GM18867 (cell line): ENCODE data around the gene CD28.
"Not testable (repeated sequence)": the region's sequence is repeated elsewhere in the genome, so short reads cannot be mapped to it uniquely, and the experiment has no call there.

Experiments used
- ATAC-seq: cut with Tn5 transposase; IDR thresholded peaks from one replicate; pipeline ENCODE4 v1.9.1; 2021; ENCODE audit warnings: mild to moderate bottlenecking, moderate library complexity; ENCODE audit not compliant: unreplicated experiment

The CD28 gene

GRCh38 chr2:203743441-203743981 lies 37.1 kb downstream of the CD28 start:
- ATAC-seq: no peak

GRCh38 chr2:203744091-203744490 lies 37.7 kb downstream of the CD28 start:
- ATAC-seq: no peak

DNA sequence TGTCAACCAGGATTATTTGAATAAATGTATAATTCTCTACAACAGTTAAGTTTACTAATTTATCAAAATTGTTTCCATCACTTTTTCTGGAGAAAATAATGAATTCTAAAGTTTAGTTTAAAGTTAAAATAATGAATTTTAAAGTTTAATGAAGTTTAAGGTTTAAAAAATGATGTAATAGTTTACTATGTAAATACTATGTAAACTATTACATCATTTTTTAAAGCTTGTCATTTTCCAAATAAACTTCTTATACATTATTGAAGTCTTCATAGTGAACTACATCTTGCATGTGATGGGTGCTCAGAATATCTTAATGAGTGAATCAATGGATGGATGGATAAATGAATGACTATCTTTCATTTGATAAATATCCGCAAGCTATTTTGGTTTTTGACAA lies 38.8 kb downstream of the CD28 start:
- ATAC-seq: no peak

GRCh38 chr2:203748331-203749126 lies 42.1 kb downstream of the CD28 start:
- no peak for ATAC-seq

DNA sequence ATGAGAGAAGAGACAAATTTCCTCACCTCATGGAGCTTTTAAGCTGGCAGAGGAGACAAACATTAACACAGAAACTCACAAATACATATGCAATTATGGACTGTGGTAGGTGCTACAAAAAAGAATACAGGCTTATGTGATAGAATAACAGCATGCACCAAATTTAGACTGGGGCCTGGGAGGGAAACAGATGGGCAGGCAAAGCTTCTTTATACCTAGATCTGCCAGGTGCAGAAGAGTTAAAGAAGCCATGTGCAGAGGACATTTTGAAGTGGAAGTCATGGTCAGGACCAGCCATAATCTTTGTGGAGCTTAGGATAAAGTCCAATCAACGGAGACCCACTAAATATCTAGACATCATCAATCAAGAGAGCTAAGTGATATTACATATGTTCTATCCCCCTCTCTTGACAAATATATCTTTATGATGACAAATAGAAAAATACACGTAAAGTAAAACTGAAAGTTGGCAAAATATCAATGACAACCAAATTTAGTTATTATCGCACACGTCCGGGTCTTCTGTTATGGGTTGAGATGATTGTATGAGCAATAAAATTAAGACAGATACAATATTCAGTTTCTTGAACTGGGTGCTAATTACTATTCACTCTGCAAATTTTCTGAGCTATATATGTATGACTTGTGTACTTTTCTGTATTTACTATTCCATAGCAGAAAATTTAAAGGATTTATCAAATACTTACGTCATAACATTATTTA lies 44.1 kb downstream of the CD28 start:
- no peak for ATAC-seq

DNA sequence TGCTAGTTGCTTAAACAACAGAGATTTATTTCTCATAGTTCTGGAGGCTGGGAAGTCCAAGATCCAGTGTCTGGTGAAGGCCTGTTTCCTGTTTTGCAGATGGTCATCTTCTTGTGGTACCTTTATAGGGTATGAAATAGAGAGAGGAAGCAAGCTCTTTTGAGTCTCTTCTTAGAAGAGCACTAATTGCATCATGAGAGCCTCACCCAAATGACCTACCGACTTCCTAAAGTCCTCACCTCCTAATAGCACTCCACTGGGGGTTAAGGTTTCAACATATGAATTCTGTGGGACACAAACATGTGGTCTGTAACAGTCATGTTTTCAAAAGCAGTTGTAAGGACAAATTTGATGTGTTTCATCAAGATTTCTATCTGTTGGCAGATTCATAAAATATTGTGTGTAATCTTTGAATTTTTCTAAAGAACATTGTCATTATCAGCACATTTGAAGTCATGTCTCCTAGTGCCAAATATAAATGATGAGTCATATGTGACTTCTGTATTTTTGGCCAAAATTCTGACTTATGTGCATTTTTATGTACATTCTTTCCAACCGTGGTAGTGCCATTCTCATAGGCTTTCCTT lies 45.3 kb downstream of the CD28 start:
- ATAC-seq: no peak

- ATAC-seq: no peak
Measured at GRCh38 chr2:203756161-203756560, 49.7 kb downstream of the CD28 start.

DNA sequence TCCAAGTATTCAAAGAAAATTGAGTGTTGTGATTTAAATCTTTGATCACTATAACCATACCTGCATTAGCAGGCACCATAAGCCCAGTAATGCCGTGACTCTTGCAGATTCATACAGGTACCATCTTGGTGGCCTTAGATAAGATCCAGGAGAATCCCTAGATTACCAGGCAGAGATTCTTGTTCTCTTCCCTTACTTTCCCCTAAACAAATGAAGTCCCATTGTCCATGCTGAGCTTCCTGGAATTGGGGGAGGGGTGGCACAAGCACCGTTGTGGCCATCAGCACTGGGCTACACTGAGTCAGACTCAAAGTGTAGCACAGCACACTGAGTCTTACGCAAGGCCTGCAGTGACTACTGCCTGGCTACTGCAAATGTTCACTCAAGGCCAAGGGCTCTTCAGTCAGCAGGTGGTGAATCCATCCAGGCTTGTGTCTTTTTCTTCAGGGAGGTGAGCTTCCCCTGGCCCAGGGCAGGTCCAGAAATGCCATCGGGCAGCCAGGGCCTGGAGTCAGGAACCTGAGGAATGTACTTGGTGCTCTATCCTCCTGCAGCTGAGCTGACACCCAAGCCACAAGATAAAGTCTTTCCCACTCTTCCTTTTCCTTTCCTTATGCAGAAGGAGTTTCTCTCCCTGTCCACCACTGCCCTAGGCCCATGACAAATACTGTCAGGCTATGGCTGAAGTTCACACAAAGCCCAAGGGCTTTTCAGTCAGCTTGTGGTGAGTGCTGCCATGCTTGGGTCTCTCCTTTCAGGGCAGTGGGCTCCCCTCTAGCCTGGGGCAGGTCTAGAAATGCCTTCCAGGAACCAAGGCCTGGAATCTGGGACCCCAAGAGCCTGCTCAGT lies 52.6 kb downstream of the CD28 start:
- ATAC-seq: no peak

GRCh38 chr2:203759690-203760365 lies 53.4 kb downstream of the CD28 start:
- no peak for ATAC-seq

DNA sequence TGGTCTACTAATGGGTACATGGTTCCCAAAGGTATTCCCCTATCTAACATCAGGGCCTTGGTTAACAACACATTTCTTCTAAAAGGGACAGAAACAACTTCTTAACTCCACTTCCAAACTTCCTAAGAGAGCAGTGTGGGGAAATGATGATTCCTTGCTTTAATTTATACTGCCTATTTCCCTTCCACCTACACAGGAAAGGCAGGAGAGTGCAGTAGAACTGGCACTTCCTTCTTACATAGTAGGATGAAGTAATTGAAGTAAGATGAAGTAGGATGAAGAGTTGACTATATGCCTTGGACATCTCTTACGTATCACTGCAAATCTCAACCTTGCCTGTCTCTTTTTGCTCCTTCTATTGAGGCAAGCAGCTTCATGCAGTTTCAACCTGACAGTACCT lies 54.7 kb downstream of the CD28 start:
- no peak for ATAC-seq

DNA sequence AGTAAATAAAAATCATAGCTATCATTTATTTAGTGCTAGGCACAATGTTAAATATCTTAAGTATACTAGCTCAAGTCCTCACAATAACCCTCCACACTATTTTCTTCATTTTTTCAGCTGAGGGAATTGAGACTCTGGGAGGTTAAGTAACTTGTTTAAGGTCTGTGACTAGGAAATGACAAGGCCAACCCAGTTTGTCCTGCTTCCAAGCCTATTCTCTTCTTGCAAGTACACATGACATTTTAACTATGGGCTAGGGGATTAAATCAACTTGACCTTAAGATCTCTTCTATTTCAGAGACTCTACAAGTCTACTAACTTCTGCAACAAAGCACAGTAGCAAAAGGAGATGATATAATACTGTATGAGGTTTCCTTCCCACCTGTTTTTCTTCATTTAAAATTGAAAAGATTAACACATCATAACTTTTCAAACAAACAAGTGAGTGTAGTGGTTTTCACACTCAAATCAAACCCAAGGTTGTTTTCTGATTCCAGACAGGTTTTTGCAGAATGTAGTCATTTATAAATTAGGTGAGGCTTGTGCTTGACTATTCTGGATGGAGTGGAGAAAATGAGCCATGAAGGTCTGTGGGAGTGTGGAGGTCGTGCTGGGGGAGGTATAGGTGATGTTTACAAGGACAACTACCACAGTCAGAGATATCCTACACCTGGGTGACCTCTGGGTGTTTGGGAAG lies 57.0 kb downstream of the CD28 start:
- ATAC-seq: no peak

DNA sequence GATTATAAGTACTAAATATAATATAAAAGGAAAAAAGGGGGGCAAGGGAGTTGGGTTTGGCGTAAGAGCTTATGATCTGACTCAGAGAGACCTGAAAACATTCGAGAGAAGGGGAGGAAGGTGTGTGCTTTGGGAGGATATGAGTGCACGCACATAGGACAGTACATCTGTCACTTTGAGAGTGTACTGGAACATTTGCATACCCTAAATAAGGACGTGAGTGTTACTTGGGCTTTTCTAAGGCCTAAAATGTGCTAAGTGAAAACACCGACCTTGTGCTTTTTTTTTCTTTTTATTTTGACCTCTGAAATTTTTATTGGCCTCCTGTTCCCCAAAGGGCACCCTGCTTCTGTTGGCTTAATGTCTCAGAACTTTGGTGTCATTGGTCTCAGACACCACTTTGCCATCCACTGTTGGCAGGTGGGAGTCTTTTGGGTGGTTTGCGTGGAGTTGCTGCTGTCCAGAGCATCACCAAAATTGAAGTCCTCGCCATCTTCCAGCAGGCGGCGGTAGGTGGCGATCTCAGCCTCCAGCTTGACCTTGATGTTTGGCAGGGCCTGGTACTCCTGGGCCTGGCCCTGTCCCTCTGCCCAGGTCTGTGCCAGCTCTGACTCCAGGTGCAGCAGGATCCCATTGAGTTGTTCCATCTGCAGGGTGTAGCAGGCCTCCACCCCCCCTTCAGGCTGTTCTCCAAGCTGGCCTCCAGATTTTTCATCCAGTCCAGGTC lies 57.7 kb downstream of the CD28 start:
- ATAC-seq: peak; percentile 92

DNA sequence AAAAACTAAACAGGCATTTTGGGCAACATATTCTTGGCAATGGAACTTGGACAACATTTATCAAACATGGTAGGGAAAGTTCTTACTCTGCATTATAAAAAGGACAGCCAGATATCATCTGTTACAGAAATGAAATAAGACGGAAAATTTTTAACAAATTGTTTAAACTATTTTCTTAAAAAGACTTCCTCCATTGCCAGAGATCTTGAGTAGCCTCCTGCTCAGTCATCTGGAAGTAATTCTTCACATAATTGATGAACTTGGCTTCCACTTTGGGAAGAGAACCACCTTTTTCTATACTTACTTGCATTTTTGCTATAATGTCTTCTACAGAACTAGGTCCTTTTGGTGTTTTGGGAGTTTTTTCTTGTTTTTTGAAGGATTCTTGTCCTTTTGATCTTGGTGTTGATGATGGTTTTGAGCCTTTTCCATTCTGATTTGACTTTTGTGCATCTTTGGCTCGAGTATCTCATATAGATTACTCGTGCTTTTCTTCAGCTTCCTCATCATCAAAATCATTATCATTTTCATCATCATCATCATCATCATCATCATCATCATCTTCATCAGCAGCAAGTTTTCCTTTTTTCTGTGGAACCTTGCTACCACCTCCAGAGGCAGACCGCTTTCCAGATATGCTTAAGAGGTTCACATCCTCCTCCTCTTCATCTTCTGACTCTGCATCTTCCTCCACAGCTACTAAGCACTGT lies 66.2 kb downstream of the CD28 start:
- ATAC-seq: no peak

- no peak for ATAC-seq
Measured at GRCh38 chr2:203774760-203775159, 68.3 kb downstream of the CD28 start.

DNA sequence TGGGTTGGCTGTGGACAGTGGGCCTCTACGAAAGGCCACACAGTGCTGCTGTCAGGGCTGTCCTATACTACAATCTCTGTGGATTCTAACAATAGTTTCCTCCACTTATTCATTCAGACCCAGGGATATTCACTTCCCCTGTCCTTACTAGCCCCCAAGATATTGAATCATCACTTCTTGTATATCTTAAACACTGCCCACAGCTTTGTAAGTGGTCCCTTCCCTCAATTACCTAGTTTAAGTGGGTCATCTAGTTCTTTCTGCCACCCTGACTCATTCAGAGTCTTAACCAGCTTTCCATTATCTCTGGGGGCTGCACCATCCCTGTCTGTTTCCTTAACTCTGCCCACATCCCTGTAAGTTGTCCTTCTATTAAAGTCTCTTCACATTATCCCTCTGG lies 69.2 kb downstream of the CD28 start:
- ATAC-seq: no peak

DNA sequence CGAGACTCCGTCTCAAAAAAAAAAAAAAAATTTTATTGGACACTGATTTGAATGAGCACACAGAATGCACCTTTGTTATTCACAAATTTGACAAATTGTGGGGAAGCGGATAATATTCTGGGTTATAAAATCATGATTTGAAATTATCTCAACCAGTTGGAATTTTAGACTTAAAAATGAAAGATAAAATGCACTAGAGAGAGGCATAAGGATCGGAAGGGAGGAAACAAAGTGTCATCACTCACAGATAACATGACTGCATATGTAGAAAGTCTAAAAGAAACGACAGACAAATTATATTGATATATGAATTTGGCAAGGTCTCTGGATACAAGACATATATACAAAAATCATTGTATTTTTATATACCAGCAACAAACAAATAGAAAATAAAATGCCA lies 70.6 kb downstream of the CD28 start:
- ATAC-seq: no peak

- not testable (repeated sequence) for ATAC-seq
Measured at GRCh38 chr2:203779477-203780073, 73.1 kb downstream of the CD28 start.

GRCh38 chr2:203780231-203780630 lies 73.8 kb downstream of the CD28 start:
- no peak for ATAC-seq
